ENCODE measurements around the gene FANCI. TPM values are rescaled to one million over a fixed set of nuclear protein-coding genes. Genes with fewer than 3 reads are reported as not detected.
A peak's percentile ranks its signal among the peaks of the same experiment; 100 is the strongest.

The FANCI gene
- total RNA-seq, 6 experiments from 2014 or later: 0.98 to 7.2 (median 2.8) TPM

- TF ChIP-seq POLR2A (IDR thresholded peaks at IDR 0.05) (no peak), CTCF (IDR thresholded peaks at IDR 0.05) (no peak)
- no peak overlapping the region for H3K4me3 ChIP-seq
- intact Hi-C loops (cut with DNase I): loop anchor here in 1 of 2 donors (5.0 kb wide), 1 partner anchor 67 kb away; no protein-coding TSS in a partner anchor
- peaks cover 9 to 52% of the 10 kb centered on the region in 2 donors for H3K27me3 ChIP-seq
- peaks cover 0 to 5% (median 0%) of the 10 kb centered on the region in 4 donors for H3K4me1 ChIP-seq
- no peaks in the 10 kb centered on the region for H3K36me3 ChIP-seq
- H3K27ac ChIP-seq: no peak overlapping the region
- H3K9me3 ChIP-seq: no peaks in the 10 kb centered on the region
- no peak for ATAC-seq
- no peak for DNase-seq
- 6% methylated on average over 30 of the region's 31 CpGs for WGBS (ENCODE audit: insufficient coverage, low coverage, low lambda C conversion rate, missing lambda C conversion rate)
Measured at GRCh38 chr15:89360294-89360971, 116.7 kb downstream of the FANCI start.

GRCh38 chr15:89361451-89362202 is 117.8 kb downstream of the FANCI start:
- Histone ChIP-seq H3K4me3 (no peak overlapping the region), H3K36me3 (no peaks in the 10 kb centered on the region), H3K9me3 (no peaks in the 10 kb centered on the region), H3K27me3 (peaks cover 9 to 61% of the 10 kb centered on the region in 2 donors), H3K27ac (no peak overlapping the region), H3K4me1 (peaks cover 0 to 5% (median 0%) of the 10 kb centered on the region in 4 donors)
- 5% methylated on average over 15 of the region's 41 CpGs for WGBS (ENCODE audit: insufficient coverage, low coverage, low lambda C conversion rate, missing lambda C conversion rate)
- TF ChIP-seq POLR2A (IDR thresholded peaks at IDR 0.05): no peak
- TF ChIP-seq CTCF (IDR thresholded peaks at IDR 0.05): no peak
- intact Hi-C loops (cut with DNase I): loop anchor here in 1 of 2 donors (5.0 kb wide), 1 partner anchor 66 kb away; no protein-coding TSS in a partner anchor
- DNase-seq (peak; percentile 67 to 77 (median 68)), ATAC-seq (peak; percentile 51 to 63 (median 56))

GRCh38 chr15:89362203-89363101 is 118.7 kb downstream of the FANCI start:
- TF ChIP-seq POLR2A (IDR thresholded peaks at IDR 0.05) (no peak), CTCF (IDR thresholded peaks at IDR 0.05) (no peak)
- H3K27ac ChIP-seq: no peak overlapping the region
- DNase-seq: no peak
- intact Hi-C loops (cut with DNase I): loop anchor here in 1 of 2 donors (5.0 kb wide), 1 partner anchor 65 kb away; no protein-coding TSS in a partner anchor
- ATAC-seq: no peak
- no peak overlapping the region for H3K4me3 ChIP-seq
- H3K36me3 ChIP-seq: no peaks in the 10 kb centered on the region
- WGBS (ENCODE audit: insufficient coverage, low coverage, low lambda C conversion rate, missing lambda C conversion rate): 5% methylated on average over 21 of the region's 73 CpGs
- peaks cover 0 to 7% (median 0%) of the 10 kb centered on the region in 4 donors for H3K4me1 ChIP-seq
- peaks cover 17 to 69% of the 10 kb centered on the region in 2 donors for H3K27me3 ChIP-seq
- H3K9me3 ChIP-seq: no peaks in the 10 kb centered on the region

GRCh38 chr15:89363133-89363532 is 119.4 kb downstream of the FANCI start:
- no peak for DNase-seq
- intact Hi-C loops (cut with DNase I): loop anchor here in 1 of 2 donors (5.0 kb wide), 1 partner anchor 64 kb away; no protein-coding TSS in a partner anchor
- no peak overlapping the region for H3K4me3 ChIP-seq
- H3K9me3 ChIP-seq: no peaks in the 10 kb centered on the region
- peaks cover 0 to 11% (median 0%) of the 10 kb centered on the region in 4 donors for H3K4me1 ChIP-seq
- 15% methylated on average over 6 of the region's 6 CpGs for WGBS (ENCODE audit: insufficient coverage, low coverage, low lambda C conversion rate, missing lambda C conversion rate)
- ATAC-seq: no peak
- no peak overlapping the region for H3K27ac ChIP-seq
- no peak for TF ChIP-seq CTCF (IDR thresholded peaks at IDR 0.05)
- TF ChIP-seq POLR2A (IDR thresholded peaks at IDR 0.05): no peak
- H3K27me3 ChIP-seq: peaks cover 21 to 76% of the 10 kb centered on the region in 2 donors
- H3K36me3 ChIP-seq: no peaks in the 10 kb centered on the region
